HG03103 (cell line): ENCODE measurements around the gene S1PR5.

Source experiments
- ATAC-seq: cut with Tn5 transposase; IDR thresholded peaks from one replicate; pipeline ENCODE4 v1.9.1; 2021; ENCODE audit warnings: low read depth; ENCODE audit not compliant: unreplicated experiment

Gene S1PR5

GRCh38 chr19:10517760-10518443 is 655 bp upstream of the S1PR5 start:
- no peak for ATAC-seq

GRCh38 chr19:10516671-10517286 is 468 bp downstream of the S1PR5 start:
- ATAC-seq = no peak

- no peak for ATAC-seq
Measured at GRCh38 chr19:10516064-10516385, 1.2 kb downstream of the S1PR5 start.

- ATAC-seq = no peak
Measured at GRCh38 chr19:10514211-10515145, 2.8 kb downstream of the S1PR5 start.

- no peak for ATAC-seq
Measured at GRCh38 chr19:10513223-10513622, 4.0 kb downstream of the S1PR5 start.

GRCh38 chr19:10510301-10510802 is 6.9 kb downstream of the S1PR5 start:
- ATAC-seq = no peak

GRCh38 chr19:10508707-10509106 is 8.5 kb downstream of the S1PR5 start:
- ATAC-seq = no peak

- no peak for ATAC-seq
Measured at GRCh38 chr19:10508036-10508435, 9.2 kb downstream of the S1PR5 start.

GRCh38 chr19:10505583-10506229 is 11.5 kb downstream of the S1PR5 start:
- ATAC-seq = no peak

- no peak for ATAC-seq
Measured at GRCh38 chr19:10503002-10503789, 14.1 kb downstream of the S1PR5 start, which contains the start of gene KEAP1. KEAP1 (minus strand) TSS chr19:10503356; CDS start chr19:10500033, 3,323 bp downstream.

GRCh38 chr19:10502524-10503001 is 14.7 kb downstream of the S1PR5 start:
- no peak for ATAC-seq

- ATAC-seq = no peak
Measured at GRCh38 chr19:10501971-10502523, 15.2 kb downstream of the S1PR5 start.

GRCh38 chr19:10500247-10500592 is 17.0 kb downstream of the S1PR5 start:
- ATAC-seq = no peak

GRCh38 chr19:10499550-10500246 is 17.5 kb downstream of the S1PR5 start:
- ATAC-seq = no peak

GRCh38 chr19:10497371-10497770 is 19.9 kb downstream of the S1PR5 start:
- no peak for ATAC-seq

- ATAC-seq = no peak
Measured at GRCh38 chr19:10491472-10492047, 25.7 kb downstream of the S1PR5 start.

GRCh38 chr19:10486551-10486950 is 30.7 kb downstream of the S1PR5 start:
- no peak for ATAC-seq

- ATAC-seq = no peak
Measured at GRCh38 chr19:10478903-10479384, 38.3 kb downstream of the S1PR5 start.
